WTC11 (cell line): ENCODE measurements around the gene SEMA3C. TPM values are rescaled to one million over a fixed set of nuclear protein-coding genes. Genes with fewer than 3 reads are reported as not detected.

Experiments used
- ATAC-seq: fragments of 200-7000 bp; cut with Tn5 transposase; 2 replicates; pipeline ENCODE4 v1.10.0; 2021; ENCODE audit warnings: mild to moderate bottlenecking, moderate library complexity
- CTCF ChIA-PET: fragments of 300-600 bp; sonication (Branson Sonifier 250); formaldehyde crosslinking; loops from one replicate; lab custom pipeline; 2021; ENCODE audit warnings: antibody characterized with exemption; lab: Charles Lee
- POLR2A ChIA-PET: fragments of 350-600 bp; sonication (Branson Sonifier 250); formaldehyde crosslinking; loops from one replicate; lab custom pipeline; 2021; ENCODE audit warnings: antibody characterized with exemption; lab: Charles Lee
- DNase-seq: peaks from one replicate; pipeline ENCODE4 v3.0.0; 2021; ENCODE audit warnings: low spot score
- H3K27ac Mint-ChIP-seq: 2 replicates; pipeline ENCODE4 v1.8.0; 2021; ENCODE audit warnings: mixed read lengths
- H3K27me3 Mint-ChIP-seq: 2 replicates; pipeline ENCODE4 v1.8.0; 2021; ENCODE audit warnings: low read depth, mild to moderate bottlenecking, moderate library complexity, mixed read lengths
- H3K36me3 Mint-ChIP-seq: 2 replicates; pipeline ENCODE4 v1.8.0; 2021; ENCODE audit warnings: mixed read lengths
- H3K4me1 Mint-ChIP-seq: 2 replicates; pipeline ENCODE4 v1.8.0; 2022; ENCODE audit warnings: mixed read lengths
- H3K4me3 Mint-ChIP-seq: 2 replicates; pipeline ENCODE4 v1.8.0; 2021; ENCODE audit warnings: mild to moderate bottlenecking, moderate library complexity, mixed read lengths
- H3K9me3 Mint-ChIP-seq: 2 replicates; pipeline ENCODE4 v1.8.0; 2021; ENCODE audit warnings: mixed read lengths
- AFF4 ChIP-seq: sonication (generic); formaldehyde crosslinking; IDR thresholded peaks from 2 replicates; pipeline ENCODE4 v1.8.1; 2023; ENCODE audit warnings: mild to moderate bottlenecking, missing genetic modification reagents, borderline replicate concordance
- CTCF ChIP-seq: fragments of 200-600 bp; IDR thresholded peaks from 2 replicates; pipeline ENCODE4 v1.8.0; 2022; ENCODE audit warnings: antibody characterized with exemption
- ETV6 ChIP-seq: sonication (generic); formaldehyde crosslinking; IDR thresholded peaks from 2 replicates; pipeline ENCODE4 v1.8.1; 2022; ENCODE audit warnings: mild to moderate bottlenecking, missing genetic modification reagents
- HMGA2 ChIP-seq: fragments of 250-450 bp; sonication (Bioruptor Pico); IDR thresholded peaks from 2 replicates; pipeline ENCODE4 v1.4.0; 2021; ENCODE audit warnings: mild to moderate bottlenecking, moderate library complexity
- IRF2 ChIP-seq: sonication (generic); formaldehyde crosslinking; IDR thresholded peaks from 2 replicates; pipeline ENCODE4 v1.8.0; 2022; ENCODE audit warnings: low read depth, missing genetic modification reagents, borderline replicate concordance
- MLX ChIP-seq: sonication (generic); formaldehyde crosslinking; IDR thresholded peaks from 2 replicates; pipeline ENCODE4 v1.8.1; 2023; ENCODE audit warnings: mild to moderate bottlenecking, missing genetic modification reagents, moderate library complexity
- NR3C1 ChIP-seq: sonication (generic); formaldehyde crosslinking; conservative IDR thresholded peaks from 2 replicates; pipeline ENCODE4 v1.8.1; 2023; ENCODE audit warnings: low read depth, mild to moderate bottlenecking, missing genetic modification reagents
- OVOL2 ChIP-seq: fragments of 250-450 bp; sonication (Bioruptor Pico); IDR thresholded peaks from 2 replicates; pipeline ENCODE4 v1.9.0; 2021; ENCODE audit warnings: mild to moderate bottlenecking, borderline replicate concordance
- RORB ChIP-seq: fragments of 250-450 bp; sonication (Bioruptor Pico); IDR thresholded peaks from 2 replicates; pipeline ENCODE4 v1.9.0; 2021; ENCODE audit warnings: mild to moderate bottlenecking
- SP1 ChIP-seq: sonication (generic); formaldehyde crosslinking; conservative IDR thresholded peaks from 2 replicates; pipeline ENCODE4 v1.8.1; 2022; ENCODE audit warnings: missing genetic modification reagents
- ZNF317 ChIP-seq: sonication (generic); formaldehyde crosslinking; IDR thresholded peaks from 2 replicates; pipeline ENCODE4 v1.8.1; 2023; ENCODE audit warnings: low read depth, mild to moderate bottlenecking, moderate library complexity, missing genetic modification reagents, borderline replicate concordance
- total RNA-seq: library from RNA; stranded (reverse); gene quantifications from 3 replicates; pipeline ENCODE4 v1.2.3, GENCODE V29; 2021
- TF ChIP-seq, protein P1 (sequence below): sonication (generic); formaldehyde crosslinking; IDR thresholded peaks from 2 replicates; pipeline ENCODE4 v1.8.0; 2023; ENCODE audit warnings: missing genetic modification reagents, mild to moderate bottlenecking, borderline replicate concordance
- TF ChIP-seq, protein P2 (sequence below): fragments of 250-450 bp; sonication (Bioruptor Pico); IDR thresholded peaks from 2 replicates; pipeline ENCODE4 v1.9.0; 2021; ENCODE audit warnings: mild to moderate bottlenecking, borderline replicate concordance
- TF ChIP-seq, protein P3 (sequence below): sonication (generic); formaldehyde crosslinking; IDR thresholded peaks from 2 replicates; pipeline ENCODE4 v1.8.1; 2022; ENCODE audit warnings: mild to moderate bottlenecking, missing genetic modification reagents, moderate library complexity, borderline replicate concordance
- TF ChIP-seq, protein P4 (sequence below): fragments of 250-450 bp; sonication (Bioruptor Pico); IDR thresholded peaks from 2 replicates; pipeline ENCODE4 v1.9.0; 2021; ENCODE audit warnings: mild to moderate bottlenecking

The SEMA3C gene
- total RNA-seq, 1 experiment from 2014 or later = 2.1 TPM

- TF ChIP-seq, protein P1, sequence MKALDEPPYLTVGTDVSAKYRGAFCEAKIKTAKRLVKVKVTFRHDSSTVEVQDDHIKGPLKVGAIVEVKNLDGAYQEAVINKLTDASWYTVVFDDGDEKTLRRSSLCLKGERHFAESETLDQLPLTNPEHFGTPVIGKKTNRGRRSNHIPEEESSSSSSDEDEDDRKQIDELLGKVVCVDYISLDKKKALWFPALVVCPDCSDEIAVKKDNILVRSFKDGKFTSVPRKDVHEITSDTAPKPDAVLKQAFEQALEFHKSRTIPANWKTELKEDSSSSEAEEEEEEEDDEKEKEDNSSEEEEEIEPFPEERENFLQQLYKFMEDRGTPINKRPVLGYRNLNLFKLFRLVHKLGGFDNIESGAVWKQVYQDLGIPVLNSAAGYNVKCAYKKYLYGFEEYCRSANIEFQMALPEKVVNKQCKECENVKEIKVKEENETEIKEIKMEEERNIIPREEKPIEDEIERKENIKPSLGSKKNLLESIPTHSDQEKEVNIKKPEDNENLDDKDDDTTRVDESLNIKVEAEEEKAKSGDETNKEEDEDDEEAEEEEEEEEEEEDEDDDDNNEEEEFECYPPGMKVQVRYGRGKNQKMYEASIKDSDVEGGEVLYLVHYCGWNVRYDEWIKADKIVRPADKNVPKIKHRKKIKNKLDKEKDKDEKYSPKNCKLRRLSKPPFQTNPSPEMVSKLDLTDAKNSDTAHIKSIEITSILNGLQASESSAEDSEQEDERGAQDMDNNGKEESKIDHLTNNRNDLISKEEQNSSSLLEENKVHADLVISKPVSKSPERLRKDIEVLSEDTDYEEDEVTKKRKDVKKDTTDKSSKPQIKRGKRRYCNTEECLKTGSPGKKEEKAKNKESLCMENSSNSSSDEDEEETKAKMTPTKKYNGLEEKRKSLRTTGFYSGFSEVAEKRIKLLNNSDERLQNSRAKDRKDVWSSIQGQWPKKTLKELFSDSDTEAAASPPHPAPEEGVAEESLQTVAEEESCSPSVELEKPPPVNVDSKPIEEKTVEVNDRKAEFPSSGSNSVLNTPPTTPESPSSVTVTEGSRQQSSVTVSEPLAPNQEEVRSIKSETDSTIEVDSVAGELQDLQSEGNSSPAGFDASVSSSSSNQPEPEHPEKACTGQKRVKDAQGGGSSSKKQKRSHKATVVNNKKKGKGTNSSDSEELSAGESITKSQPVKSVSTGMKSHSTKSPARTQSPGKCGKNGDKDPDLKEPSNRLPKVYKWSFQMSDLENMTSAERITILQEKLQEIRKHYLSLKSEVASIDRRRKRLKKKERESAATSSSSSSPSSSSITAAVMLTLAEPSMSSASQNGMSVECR (CRISPR knock-in tag) = no peak
- TF ChIP-seq OVOL2 (CRISPR knock-in tag) = no peak
These were observed 93.4 kb downstream of the SEMA3C start (continued) for GRCh38 chr7:80825499-80825898.

DNA sequence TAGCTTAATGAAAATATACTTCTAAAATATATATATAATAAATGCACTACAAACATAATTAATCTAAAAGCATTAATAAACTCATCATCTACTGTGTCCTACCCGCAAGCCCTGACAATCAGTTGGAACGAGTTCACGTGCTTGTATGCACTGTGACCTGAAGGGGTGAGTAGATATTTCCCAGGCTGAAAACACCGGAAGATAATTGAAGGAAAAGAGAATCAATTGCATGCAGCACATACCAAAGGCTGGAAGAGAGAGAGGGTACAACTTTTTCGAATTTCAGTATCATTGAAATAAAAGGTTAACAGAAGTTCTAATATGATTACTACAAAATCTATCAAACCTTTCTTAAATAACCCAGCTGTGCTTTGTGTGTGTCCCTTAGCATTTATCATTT, 94.6 kb downstream of the SEMA3C start:
- H3K4me3 Mint-ChIP-seq = no peak overlapping the region
- TF ChIP-seq ZNF317 (CRISPR knock-in tag) (no peak), SP1 (CRISPR knock-in tag) (no peak), HMGA2 (CRISPR knock-in tag) (no peak), MLX (CRISPR knock-in tag) (no peak), IRF2 (CRISPR knock-in tag) (no peak), AFF4 (CRISPR knock-in tag) (no peak), CTCF (no peak), NR3C1 (CRISPR knock-in tag) (no peak), ETV6 (CRISPR knock-in tag) (no peak), RORB (no peak)
- TF ChIP-seq, protein P2, sequence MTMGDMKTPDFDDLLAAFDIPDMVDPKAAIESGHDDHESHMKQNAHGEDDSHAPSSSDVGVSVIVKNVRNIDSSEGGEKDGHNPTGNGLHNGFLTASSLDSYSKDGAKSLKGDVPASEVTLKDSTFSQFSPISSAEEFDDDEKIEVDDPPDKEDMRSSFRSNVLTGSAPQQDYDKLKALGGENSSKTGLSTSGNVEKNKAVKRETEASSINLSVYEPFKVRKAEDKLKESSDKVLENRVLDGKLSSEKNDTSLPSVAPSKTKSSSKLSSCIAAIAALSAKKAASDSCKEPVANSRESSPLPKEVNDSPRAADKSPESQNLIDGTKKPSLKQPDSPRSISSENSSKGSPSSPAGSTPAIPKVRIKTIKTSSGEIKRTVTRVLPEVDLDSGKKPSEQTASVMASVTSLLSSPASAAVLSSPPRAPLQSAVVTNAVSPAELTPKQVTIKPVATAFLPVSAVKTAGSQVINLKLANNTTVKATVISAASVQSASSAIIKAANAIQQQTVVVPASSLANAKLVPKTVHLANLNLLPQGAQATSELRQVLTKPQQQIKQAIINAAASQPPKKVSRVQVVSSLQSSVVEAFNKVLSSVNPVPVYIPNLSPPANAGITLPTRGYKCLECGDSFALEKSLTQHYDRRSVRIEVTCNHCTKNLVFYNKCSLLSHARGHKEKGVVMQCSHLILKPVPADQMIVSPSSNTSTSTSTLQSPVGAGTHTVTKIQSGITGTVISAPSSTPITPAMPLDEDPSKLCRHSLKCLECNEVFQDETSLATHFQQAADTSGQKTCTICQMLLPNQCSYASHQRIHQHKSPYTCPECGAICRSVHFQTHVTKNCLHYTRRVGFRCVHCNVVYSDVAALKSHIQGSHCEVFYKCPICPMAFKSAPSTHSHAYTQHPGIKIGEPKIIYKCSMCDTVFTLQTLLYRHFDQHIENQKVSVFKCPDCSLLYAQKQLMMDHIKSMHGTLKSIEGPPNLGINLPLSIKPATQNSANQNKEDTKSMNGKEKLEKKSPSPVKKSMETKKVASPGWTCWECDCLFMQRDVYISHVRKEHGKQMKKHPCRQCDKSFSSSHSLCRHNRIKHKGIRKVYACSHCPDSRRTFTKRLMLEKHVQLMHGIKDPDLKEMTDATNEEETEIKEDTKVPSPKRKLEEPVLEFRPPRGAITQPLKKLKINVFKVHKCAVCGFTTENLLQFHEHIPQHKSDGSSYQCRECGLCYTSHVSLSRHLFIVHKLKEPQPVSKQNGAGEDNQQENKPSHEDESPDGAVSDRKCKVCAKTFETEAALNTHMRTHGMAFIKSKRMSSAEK (CRISPR knock-in tag) = no peak
- TF ChIP-seq, protein P3, sequence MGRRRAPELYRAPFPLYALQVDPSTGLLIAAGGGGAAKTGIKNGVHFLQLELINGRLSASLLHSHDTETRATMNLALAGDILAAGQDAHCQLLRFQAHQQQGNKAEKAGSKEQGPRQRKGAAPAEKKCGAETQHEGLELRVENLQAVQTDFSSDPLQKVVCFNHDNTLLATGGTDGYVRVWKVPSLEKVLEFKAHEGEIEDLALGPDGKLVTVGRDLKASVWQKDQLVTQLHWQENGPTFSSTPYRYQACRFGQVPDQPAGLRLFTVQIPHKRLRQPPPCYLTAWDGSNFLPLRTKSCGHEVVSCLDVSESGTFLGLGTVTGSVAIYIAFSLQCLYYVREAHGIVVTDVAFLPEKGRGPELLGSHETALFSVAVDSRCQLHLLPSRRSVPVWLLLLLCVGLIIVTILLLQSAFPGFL (CRISPR knock-in tag) = no peak
- TF ChIP-seq, protein P4, sequence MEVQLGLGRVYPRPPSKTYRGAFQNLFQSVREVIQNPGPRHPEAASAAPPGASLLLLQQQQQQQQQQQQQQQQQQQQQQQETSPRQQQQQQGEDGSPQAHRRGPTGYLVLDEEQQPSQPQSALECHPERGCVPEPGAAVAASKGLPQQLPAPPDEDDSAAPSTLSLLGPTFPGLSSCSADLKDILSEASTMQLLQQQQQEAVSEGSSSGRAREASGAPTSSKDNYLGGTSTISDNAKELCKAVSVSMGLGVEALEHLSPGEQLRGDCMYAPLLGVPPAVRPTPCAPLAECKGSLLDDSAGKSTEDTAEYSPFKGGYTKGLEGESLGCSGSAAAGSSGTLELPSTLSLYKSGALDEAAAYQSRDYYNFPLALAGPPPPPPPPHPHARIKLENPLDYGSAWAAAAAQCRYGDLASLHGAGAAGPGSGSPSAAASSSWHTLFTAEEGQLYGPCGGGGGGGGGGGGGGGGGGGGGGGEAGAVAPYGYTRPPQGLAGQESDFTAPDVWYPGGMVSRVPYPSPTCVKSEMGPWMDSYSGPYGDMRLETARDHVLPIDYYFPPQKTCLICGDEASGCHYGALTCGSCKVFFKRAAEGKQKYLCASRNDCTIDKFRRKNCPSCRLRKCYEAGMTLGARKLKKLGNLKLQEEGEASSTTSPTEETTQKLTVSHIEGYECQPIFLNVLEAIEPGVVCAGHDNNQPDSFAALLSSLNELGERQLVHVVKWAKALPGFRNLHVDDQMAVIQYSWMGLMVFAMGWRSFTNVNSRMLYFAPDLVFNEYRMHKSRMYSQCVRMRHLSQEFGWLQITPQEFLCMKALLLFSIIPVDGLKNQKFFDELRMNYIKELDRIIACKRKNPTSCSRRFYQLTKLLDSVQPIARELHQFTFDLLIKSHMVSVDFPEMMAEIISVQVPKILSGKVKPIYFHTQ (CRISPR knock-in tag) = no peak

More for the DNA sequence above, 94.6 kb downstream of the SEMA3C start:
- no peak for DNase-seq
- no peaks in the 10 kb centered on the region for H3K27me3 Mint-ChIP-seq
- H3K4me1 Mint-ChIP-seq = no peaks in the 10 kb centered on the region
- no peak overlapping the region for H3K27ac Mint-ChIP-seq
- ATAC-seq = no peak
- H3K36me3 Mint-ChIP-seq = no peaks in the 10 kb centered on the region
- POLR2A ChIA-PET = no interaction called here
- CTCF ChIA-PET = no interaction called here
- no peaks in the 10 kb centered on the region for H3K9me3 Mint-ChIP-seq
